Measurements from ENCODE around the gene CHN2.
"Not testable (repeated sequence)": the region's sequence is repeated elsewhere in the genome, so short reads cannot be mapped to it uniquely, and the experiment has no call there.

The CHN2 gene

GRCh38 chr7:29209745-29210144 lies 15.2 kb downstream of the CHN2 start:
- DNase-seq (ENCODE audit: low read depth): no peak
- no peak overlapping the region for H3K4me3 ChIP-seq (ENCODE audit: low read depth, low read length)
- TF ChIP-seq CTCF (IDR thresholded peaks at IDR 0.05; ENCODE audit: low read depth, low read length): no peak
- TF ChIP-seq MAX (IDR thresholded peaks at IDR 0.05; ENCODE audit: low read depth, low read length): no peak
- TF ChIP-seq POLR2A (IDR thresholded peaks at IDR 0.05; ENCODE audit: extremely low read depth, insufficient read length): no peak
- no peak for TF ChIP-seq MYC (IDR thresholded peaks at IDR 0.05; ENCODE audit: low read depth, low read length)

GRCh38 chr7:29212736-29213135 lies 18.2 kb downstream of the CHN2 start:
- not testable (repeated sequence) for H3K4me3 ChIP-seq (ENCODE audit: low read depth, low read length); DNase-seq (ENCODE audit: low read depth)

- TF ChIP-seq CTCF (IDR thresholded peaks at IDR 0.05; ENCODE audit: low read depth, low read length) (no peak), MYC (IDR thresholded peaks at IDR 0.05; ENCODE audit: low read depth, low read length) (no peak), MAX (IDR thresholded peaks at IDR 0.05; ENCODE audit: low read depth, low read length) (no peak)
- H3K4me3 ChIP-seq (ENCODE audit: low read depth, low read length): no peak overlapping the region
- DNase-seq (ENCODE audit: low read depth): no peak
Measured at GRCh38 chr7:29214056-29214455, 19.5 kb downstream of the CHN2 start.

- TF ChIP-seq MYC (IDR thresholded peaks at IDR 0.05; ENCODE audit: low read depth, low read length) (no peak), MAX (IDR thresholded peaks at IDR 0.05; ENCODE audit: low read depth, low read length) (no peak), POLR2A (IDR thresholded peaks at IDR 0.05; ENCODE audit: extremely low read depth, insufficient read length) (no peak), CTCF (IDR thresholded peaks at IDR 0.05; ENCODE audit: low read depth, low read length) (no peak)
- no peak overlapping the region for H3K4me3 ChIP-seq (ENCODE audit: low read depth, low read length)
- no peak for DNase-seq (ENCODE audit: low read depth)
Measured at GRCh38 chr7:29214816-29215215, 20.2 kb downstream of the CHN2 start.

- DNase-seq (ENCODE audit: low read depth): no peak
- H3K4me3 ChIP-seq (ENCODE audit: low read depth, low read length): no peak overlapping the region
- TF ChIP-seq CTCF (IDR thresholded peaks at IDR 0.05; ENCODE audit: low read depth, low read length) (no peak), POLR2A (IDR thresholded peaks at IDR 0.05; ENCODE audit: extremely low read depth, insufficient read length) (no peak), MYC (IDR thresholded peaks at IDR 0.05; ENCODE audit: low read depth, low read length) (no peak), MAX (IDR thresholded peaks at IDR 0.05; ENCODE audit: low read depth, low read length) (no peak)
Measured at GRCh38 chr7:29216128-29216527, 21.6 kb downstream of the CHN2 start.

- TF ChIP-seq POLR2A (IDR thresholded peaks at IDR 0.05; ENCODE audit: extremely low read depth, insufficient read length): no peak
- TF ChIP-seq MAX (IDR thresholded peaks at IDR 0.05; ENCODE audit: low read depth, low read length): no peak
- TF ChIP-seq MYC (IDR thresholded peaks at IDR 0.05; ENCODE audit: low read depth, low read length): no peak
- TF ChIP-seq CTCF (IDR thresholded peaks at IDR 0.05; ENCODE audit: low read depth, low read length): no peak
Measured at GRCh38 chr7:29217113-29217512, 22.5 kb downstream of the CHN2 start.

More at GRCh38 chr7:29217113-29217512, 22.5 kb downstream of the CHN2 start:
- H3K4me3 ChIP-seq (ENCODE audit: low read depth, low read length): no peak overlapping the region
- no peak for DNase-seq (ENCODE audit: low read depth)
